Measurements from ENCODE around the gene FOXE1. TPM values are rescaled to one million over a fixed set of nuclear protein-coding genes. Genes with fewer than 3 reads are reported as not detected.

FOXE1 gene
- polyA plus RNA-seq, 4 donors = 0.04 to 0.06 TPM; not detected in 2

DNA sequence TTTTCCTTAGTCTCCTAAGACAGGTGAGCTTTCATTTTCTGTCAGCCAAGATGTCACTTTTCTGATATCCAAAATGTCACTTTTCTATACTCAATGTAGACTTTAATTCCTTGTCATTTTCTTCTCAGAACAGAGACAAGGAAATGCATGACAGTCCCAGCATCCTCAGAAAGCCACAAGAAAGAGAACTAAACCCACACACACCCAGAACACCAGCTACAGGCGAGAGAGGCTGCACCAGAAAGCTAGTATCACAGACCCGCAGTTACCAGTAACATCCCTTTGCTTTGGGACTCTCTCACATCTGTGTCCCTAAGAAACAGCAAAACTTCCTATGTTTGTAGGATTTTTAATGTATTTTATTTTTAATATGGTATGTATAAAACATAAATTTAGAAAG, 52.2 kb downstream of the FOXE1 start:
- DNase-seq (ENCODE audit: low read depth in 4 of 4, low spot score in 3 of 4) = no peak

Other genes starting within 250 kb of the FOXE1 start
- gene TSTD2, start 219.9 kb upstream of the FOXE1 start, polyA plus RNA-seq (ENCODE audit: insufficient read length in 4 of 4) = 10 to 100 TPM; 26.6 to 34.5 (median 33.3) TPM
- gene NCBP1, start 219.4 kb upstream of the FOXE1 start, polyA plus RNA-seq (ENCODE audit: insufficient read length in 4 of 4) = 10 to 100 TPM; 41.2 to 45.3 (median 44.3) TPM
- gene XPA, start 155.9 kb upstream of the FOXE1 start, polyA plus RNA-seq (ENCODE audit: insufficient read length in 4 of 4) = 10 to 100 TPM; 36.9 to 45.9 (median 40.1) TPM
- 10 to 100 TPM; 20.4 to 23.1 (median 21.1) TPM for gene TRMO, start 69.3 kb downstream of the FOXE1 start, polyA plus RNA-seq (ENCODE audit: insufficient read length in 4 of 4)
- 1 to 10 TPM; 2.8 to 4.3 (median 3.7) TPM for gene HEMGN, start 84.9 kb downstream of the FOXE1 start, polyA plus RNA-seq (ENCODE audit: insufficient read length in 4 of 4)
- 100 to 1,000 TPM; 234 to 267 (median 247) TPM for gene ANP32B, start 130.1 kb downstream of the FOXE1 start, polyA plus RNA-seq (ENCODE audit: insufficient read length in 4 of 4)
- 10 to 100 TPM; 37.5 to 41.2 (median 38.9) TPM for gene NANS, start 203.5 kb downstream of the FOXE1 start, polyA plus RNA-seq (ENCODE audit: insufficient read length in 4 of 4)

Data from right renal pelvis (tissue), 4 donors.